GM18870 (cell line): ENCODE data around the gene ADCK2.
A peak's percentile ranks its signal among the peaks of the same experiment; 100 is the strongest.
"Not testable (repeated sequence)": the region's sequence is repeated elsewhere in the genome, so short reads cannot be mapped to it uniquely, and the experiment has no call there.

Source experiments
- ATAC-seq: cut with Tn5 transposase; IDR thresholded peaks from one replicate; pipeline ENCODE4 v1.9.1; 2021; ENCODE audit warnings: moderate library complexity; ENCODE audit not compliant: unreplicated experiment

The ADCK2 gene

DNA sequence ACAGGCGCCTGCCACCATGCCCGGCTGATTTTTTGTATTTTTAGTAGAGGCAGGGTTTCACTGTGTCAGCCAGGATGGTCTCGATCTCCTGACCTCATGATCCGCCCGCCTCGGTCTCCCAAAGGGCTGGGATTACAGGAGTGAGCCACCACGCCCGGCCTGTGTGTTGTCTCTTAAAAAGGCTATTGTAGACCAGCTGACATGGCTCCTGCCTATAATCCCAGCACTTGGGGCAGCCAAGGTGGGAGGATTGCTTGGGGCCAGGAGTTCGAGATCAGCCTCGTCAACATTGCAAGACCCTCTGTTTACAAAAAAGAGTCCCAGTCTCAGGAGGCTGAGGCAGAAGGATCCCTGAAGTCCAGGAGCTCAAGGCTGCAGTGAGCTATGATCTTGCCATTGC, 21.1 kb downstream of the ADCK2 start:
- not testable (repeated sequence) for ATAC-seq

DNA sequence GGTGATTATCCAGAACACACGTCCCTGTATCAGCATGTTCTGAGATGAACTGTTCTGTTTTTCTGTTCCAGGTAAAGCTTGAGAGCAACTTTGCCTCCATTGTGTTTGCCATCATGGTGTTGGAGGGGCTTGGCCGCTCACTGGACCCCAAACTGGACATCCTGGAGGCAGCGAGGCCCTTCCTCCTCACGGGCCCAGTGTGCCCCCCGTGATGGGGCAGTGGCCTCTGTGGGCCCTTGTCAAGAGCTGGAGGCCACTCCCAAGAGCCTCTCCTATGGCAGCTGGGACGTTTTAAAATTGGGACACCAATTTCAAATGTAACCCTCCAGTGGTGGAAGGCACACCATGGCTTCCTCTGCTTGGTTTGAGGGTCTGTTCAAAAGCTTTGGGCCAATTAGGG, 21.8 kb downstream of the ADCK2 start:
- ATAC-seq = no peak

DNA sequence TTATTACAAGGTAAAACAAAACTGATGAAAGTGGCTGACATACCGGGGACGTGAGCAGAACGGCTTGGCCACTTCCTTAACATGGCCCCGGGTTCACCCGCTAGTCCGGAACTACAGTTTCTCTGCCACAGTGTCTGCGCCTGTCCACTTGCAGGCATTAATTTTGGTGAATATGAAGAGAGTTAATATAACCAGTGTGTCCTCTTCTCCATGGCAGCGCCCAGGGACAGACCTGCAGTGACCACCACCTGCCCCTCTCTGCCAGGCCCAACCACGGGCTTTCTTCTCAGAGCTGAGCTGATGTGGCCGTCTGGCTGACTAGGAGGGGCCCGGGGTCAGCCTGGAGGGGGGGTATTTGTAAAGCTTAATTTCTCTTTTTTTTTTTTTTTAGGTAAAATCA, 22.6 kb downstream of the ADCK2 start:
- no peak for ATAC-seq

DNA sequence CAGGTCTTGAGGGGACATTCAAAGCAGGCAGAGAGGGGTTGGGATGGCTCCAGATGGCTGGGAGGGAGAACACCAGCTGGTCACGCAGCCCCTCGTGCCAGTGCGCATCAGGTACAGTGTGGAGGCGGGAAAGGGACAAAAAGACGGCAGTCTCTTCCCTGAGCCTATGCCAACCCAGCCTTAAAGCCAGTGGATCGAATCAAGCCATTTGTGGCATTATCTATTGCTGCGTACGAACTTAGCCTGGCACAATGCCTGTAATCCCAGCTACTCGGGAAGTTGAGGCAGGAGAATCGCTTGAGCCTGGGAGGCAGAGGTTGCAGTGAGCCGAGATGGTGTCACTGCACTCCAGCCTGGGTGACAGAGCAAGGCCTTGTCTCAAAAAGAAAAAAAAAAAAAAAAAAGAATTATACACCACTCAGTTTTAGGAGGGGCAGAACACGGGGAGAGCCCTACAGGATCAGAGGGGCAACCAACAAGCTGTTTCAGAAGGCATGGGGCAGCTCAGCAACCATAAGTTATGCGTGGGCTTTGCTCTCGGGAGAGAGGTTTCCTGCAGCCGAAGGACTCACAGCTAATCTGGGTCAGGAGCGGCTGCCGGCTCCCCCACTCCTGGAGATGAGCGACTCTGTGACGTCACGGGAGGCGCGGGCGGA, 23.4 kb downstream of the ADCK2 start:
- no peak for ATAC-seq

DNA sequence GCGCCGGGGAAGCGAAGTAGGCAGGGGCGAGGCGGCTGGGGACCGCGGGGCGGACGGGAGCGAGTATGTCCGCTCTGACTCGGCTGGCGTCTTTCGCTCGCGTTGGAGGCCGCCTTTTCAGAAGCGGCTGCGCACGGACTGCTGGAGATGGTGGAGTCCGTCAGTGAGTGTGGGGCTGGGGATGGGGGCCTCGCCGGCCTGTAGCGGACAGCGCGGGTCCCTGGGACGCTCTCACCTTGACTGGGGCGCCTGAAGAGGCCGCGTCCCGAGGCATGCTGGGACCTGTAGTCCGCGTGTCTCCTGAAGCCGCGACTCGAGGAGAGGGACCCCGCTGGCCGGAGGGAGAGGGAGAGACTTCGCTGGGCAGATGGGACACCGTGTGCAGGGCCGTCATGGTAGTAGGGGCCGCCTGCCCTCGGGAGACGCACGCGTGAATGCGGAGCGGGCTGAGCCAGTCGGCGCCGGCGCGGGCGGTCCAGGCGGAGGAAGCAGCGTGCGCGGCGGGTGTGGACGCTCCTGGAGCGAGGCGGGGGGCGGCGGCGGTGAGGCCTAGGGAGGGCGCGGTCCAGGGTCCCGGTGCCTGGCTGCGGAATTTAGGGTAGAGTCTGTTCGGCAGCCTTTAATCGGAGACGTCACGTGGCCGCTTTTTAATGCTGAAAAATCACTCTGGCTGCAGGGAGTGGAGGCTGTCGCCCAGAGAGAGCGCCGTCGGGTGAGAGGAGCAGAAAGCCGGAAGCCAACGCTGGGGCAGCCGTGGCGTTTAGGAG, 24.1 kb downstream of the ADCK2 start, which contains the start of gene NDUFB2:
TSS of gene NDUFB2 (plus strand) at position 29 of the 767 bp plus-strand sequence. CDS start at position 66, 37 bp downstream.
- peak; percentile 79 for ATAC-seq

DNA sequence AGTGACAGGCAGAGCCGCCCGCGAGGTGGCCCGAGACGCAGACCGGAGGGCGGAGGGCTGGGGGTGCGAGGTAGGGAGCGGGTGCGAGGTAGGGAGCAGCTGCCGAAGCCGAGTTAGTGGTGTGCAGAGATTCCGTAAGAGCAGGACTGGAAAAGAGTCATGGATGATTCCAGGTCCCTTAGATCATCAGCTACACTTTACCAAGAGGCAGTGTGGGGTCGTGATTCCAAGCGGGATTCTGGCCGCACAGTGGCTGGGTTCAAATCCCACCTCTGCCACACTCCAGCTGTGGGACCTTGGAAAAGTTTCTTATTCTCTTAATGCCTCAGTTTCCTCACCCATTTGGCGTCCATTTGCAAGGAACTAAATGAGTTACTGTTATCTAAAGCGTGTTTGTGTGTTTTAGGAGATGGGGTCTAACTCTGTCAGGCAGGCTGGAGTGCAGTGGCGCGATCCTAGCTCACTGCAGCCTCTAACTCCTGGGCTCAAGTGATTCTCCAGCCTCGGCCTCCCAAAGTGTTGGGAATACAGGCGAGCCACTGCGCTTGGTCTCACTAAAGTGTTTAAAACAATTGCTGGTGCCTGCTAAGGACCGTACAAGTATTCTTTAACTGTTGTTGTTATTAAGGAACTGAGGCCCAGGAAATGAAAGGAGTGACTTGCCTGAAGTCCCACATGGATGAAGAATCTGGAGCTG, 24.9 kb downstream of the ADCK2 start:
- ATAC-seq = no peak

DNA sequence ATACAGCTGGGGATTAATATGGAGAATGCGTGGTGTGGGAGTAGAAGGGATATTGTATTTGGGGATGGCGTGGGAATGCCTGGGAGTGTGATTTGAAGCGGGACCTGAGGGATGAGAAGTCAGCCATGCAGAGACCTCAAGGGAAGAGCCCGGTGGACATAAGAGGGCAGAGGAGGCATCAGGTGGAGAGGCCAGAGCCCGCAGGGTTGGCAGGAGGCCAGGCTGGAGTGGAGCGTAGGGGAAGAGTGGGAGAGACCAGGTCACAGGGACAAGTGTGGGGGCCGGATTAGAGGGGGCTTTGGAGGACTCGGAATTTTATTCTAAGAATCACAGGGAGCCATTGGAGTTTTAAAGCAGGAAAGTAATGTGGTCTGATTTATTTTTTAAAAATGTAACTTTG, 25.7 kb downstream of the ADCK2 start:
- ATAC-seq = no peak

DNA sequence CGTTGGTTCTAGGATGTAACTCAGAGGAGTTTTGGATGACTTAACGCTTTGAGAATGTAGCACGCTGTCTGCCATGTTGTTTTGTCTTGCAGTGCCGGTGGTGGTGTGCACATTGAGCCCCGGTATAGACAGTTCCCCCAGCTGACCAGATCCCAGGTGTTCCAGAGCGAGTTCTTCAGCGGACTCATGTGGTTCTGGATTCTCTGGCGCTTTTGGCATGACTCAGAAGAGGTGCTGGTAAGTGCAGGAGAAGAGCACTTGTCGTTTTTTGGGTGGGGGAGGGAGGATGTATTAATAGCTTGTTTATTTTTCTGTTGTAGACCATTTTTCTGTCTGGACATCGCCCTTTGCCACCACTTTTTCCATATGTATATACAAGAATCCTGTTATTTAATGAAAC, 30.0 kb downstream of the ADCK2 start:
- no peak for ATAC-seq

DNA sequence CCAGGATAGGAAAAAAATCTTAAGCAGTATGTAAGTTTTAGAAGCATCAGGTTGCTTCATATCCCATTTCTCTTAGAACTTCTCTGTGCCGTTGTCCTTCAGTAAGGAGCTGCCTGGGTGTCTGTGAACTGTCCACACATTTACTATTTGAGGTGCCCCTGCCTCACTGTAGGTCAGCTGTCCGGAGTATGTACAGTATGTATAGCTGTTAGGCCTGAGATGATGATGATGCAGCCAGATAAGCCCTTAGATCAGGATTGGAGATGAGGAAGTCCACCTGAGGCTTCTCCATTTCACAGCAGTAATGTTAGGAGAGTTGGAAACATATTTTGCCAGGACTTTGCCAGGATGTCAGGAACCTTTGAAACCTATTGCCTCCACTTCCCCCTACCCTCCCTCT, 31.5 kb downstream of the ADCK2 start:
- ATAC-seq = no peak

DNA sequence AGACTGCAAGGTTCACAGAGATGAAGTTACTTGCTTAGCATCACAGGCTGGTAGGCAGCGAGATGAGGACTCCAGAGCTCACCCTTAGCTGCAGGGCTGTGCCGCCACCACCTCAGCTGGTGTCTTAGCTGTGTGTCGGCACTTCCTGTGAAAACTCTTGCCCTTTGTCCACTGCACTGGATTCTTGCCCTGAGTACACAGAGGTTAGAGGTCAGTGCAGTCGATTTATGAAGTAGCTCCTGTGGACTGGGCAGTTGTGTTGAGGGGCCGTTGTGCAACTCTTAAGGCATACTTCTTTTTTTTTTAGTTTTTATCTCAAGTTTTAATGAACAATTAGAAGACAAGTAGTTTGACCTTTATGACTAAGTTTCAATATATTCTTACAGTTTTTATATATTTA, 34.4 kb downstream of the ADCK2 start:
- no peak for ATAC-seq

DNA sequence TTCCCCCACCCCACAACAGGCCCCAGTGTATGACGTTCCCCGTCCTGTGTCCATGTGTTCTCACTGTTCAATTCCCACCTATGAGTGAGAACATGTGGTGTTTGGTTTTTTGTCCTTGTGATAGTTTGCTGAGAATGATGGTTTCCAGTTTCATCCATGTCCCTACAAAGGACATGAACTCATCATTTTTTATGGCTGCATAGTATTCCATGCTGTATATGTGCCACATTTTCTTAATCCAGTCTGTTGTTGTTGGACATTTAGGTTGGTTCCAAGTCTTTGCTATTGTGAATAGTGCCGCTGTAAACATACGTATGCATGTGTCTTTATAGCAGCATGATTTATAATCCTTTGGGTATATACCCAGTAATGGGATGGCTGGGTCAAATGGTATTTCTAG, 36.0 kb downstream of the ADCK2 start:
- ATAC-seq = not testable (repeated sequence)

DNA sequence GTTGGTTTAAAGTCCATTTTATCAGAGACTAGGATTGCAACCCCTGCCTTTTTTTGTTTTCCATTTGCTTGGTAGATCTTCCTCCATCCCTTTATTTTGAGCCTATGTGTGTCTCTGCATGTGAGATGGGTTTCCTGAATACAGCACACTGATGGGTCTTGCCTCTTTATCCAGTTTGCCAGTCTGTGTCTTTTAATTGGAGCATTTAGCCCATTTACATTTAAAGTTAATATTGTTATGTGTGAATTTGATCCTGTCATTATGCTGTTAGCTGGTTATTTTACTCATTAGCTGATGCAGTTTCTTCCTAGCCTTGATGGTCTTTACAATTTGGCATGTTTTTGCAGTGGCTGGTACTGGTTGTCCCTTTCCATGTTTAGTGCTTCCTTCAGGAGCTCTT, 39.6 kb downstream of the ADCK2 start:
- not testable (repeated sequence) for ATAC-seq

DNA sequence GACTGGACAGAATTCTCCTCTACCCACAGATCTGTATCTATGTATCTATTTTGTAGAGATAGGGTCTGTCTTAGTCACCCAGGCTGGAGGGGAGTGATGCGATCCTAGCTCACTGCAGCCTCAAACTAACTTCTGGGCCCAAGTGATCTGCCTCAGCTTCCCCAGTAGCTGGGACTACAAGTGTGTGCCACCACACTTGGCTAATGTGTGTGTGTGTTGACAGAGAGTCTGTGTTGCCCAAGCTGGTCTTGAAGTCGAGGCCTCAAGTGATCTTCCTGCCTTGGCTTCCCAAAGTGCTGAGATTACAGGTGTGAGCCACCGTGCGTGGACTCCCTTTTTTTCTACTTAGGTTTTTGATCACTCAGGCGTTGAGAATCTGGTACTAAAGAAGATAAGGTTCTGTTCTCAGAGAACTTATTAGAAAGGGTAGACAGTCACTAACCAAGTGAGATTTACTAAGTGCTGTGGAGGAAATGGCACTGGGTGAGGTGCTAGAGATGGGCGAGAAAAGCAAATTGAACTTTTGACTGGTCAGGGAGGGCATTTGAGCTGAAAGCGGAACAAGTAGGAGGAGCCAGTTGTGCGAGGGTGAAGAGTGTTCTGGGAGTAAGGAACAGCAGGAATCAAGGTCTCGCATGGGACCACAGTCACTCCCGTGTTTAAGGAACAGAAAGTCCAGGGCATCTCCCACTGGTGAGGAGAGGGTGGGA, 41.7 kb downstream of the ADCK2 start:
- no peak for ATAC-seq

DNA sequence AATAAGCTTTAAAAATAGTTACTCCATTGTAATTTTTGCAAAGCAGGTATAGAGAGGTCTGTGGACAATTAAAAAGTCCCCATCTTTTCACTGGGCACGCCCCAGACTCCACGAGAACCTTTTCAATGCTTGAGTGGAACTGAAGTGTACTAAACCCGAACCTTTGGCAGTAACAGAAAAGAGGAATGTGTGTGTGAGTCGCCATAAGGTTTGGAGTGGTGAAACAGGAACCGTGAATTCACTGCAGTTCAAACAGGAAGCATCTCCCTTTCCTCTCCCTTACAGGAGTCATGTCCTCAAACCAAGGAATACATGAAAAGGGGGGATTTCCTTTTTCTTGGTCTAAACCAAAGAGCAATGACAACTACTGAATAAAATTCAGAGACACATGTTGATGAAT, 47.0 kb downstream of the ADCK2 start:
- ATAC-seq = no peak

DNA sequence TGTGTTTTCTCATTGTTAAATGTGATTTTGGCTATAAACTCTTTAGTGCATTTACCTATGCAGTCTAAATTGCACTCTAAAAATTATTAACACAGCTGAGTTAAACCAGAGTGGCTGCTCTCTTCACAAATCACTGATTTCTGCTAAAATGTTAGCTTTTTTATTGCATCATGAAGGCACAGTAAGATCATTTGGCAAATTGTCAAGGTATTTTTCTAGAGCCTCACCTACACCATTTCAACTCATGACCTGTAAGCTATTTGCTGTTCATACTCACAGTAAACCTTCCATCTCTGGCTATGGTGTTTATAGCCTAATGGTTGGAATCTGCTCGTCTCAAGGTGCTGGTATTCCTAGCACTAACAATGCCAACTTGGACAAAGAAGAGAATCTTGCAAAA, 49.5 kb downstream of the ADCK2 start:
- no peak for ATAC-seq

DNA sequence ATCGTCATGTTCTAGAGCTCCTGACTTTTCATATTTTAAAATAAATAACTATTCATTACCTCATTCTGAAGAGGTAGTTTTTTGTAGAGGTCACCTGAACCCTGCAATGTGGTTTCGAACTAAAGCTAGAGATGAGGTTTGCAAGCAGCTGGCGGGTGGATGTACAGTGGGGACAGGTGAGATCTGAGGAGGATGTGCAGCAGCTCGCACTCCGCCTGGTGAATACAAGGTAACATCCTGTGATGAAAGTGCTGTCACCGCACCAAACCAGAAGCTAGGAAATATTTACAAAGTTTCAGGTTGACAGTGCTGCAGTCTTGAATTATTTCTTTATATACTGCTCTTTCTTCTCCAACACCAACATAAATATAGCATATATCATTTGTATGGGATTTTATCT, 50.3 kb downstream of the ADCK2 start:
- no peak for ATAC-seq

DNA sequence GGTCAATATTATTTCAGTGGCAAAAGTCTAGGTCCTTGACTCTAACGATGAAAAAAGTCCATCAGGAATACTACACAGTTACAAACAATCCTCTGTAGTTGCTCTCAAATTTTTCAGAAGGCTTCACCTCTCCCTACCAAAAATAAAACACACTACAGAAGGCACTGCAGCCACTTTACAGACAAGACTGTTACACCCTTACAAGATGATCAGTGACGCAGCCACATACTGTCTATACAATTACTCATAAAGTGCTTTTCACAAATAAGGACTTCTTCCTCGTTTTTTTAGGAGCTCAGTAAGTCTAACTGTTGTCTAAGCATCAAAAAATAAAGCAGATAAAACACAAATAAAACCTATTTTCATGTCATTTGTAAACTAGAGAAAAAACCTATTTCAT, 50.8 kb downstream of the ADCK2 start:
- no peak for ATAC-seq

DNA sequence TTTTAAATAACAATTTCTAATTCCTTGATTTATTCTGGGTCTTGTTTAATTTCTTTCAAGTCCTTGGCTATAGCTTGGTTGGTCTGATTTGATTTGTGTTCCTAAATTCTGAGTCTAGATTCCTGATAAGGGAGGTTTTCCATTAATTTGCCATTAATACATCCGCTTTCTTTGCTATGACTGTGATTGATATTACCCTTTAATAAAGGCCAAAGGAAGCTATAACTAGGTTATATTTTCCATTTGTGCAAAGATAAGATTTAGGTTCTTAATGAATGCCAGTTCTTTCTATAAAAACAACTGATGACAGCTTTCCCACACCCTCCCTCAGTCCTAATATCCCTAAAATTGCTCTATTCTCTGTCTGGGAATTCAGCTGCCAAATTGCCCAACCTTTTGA, 52.0 kb downstream of the ADCK2 start:
- ATAC-seq = no peak

DNA sequence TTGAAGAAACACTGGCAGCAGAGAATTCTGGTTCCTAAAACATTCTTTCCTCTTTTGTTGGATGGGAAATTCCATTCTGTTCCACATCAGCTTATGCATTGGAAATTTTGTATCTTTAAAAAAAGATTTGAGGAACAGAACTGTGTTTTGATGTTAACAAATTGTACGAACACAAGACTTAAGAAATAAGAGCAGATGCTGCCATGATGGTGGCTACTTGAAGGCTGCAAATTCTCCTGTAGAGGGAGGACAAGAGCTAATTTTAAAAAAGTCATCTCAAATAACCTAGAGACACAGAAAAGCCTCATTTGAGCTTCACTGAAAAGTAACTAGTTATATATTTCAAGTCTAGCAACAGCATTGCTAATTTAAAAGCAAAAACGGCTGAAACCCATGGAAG, 53.5 kb downstream of the ADCK2 start:
- ATAC-seq = no peak

DNA sequence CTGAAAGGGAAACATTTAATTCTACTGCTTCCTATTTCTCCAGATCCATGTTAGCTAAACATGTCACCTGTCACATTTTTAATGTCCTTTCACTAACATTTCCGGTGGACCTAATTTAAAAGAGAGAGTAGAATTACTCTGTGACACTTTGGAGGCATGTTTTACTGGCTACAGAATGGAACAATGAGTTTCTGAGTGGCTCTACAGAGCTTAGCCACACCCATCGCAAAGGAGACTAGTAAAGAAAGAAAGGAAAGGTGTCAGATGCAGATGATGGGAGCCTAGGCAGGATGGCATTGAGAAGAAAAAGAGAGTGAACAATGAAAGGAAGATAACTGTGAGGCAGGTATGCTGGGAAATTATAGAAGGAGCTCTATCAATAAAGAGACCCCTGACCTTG, 59.7 kb downstream of the ADCK2 start:
- ATAC-seq = no peak

DNA sequence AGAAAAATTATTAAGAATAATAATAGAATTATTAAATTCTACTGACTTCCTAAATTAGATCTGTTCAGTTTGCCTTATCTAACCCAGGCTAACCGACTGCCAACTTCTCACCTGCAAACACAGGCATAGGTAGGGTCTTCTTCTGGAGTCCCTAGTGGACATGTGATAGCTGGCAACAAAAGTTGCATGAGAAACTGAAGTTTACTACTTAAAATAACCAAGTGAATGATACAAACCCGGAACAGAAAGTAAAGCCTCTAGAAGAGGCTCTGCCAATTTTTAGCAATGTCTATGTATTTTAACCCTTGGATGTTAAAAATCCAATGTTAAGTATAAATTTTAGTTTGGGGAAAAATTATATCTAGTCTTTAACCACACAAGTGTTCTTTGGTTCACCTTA, 61.4 kb downstream of the ADCK2 start:
- ATAC-seq = no peak
